RKO (cell line): ENCODE measurements around the gene KDR.

ENCODE experiments used
- DNase-seq: peaks from one replicate; pipeline ENCODE4 v3.0.0-alpha.2; 2016; ENCODE audit warnings: low spot score

The KDR gene

DNA sequence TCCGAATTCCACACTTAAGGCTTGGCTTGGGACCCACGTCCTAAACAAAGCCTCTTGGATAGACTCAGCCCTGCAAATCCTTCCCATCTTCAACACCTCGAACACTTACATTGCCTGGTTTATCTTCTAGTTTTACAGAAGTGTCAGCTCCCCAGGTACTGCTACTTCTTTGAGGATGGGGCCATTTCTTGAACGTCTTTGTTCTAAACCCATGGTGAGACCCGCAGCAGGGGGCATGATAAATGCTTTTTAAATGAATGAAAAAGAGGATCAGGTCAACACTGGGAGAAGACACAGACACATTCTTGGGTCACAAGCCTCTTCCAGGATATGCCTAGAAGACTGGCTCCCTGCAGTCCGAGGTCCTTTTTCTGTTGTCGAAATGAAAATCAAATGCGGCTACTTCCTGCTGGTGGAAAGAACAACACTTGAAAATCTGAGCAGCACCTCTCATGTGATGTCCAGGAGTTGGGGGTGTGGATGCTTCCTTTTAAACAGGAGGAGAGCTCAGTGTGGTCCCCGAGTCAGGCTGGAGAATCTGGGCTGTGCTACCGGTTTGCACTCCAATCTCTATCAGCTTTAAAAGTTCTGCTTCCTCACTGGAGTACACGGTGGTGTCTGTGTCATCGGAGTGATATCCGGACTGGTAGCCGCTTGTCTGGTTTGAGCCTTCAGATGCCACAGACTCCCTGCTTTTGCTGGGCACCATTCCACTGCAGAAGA is 45.8 kb downstream of the KDR start:
- no peak for DNase-seq

DNA sequence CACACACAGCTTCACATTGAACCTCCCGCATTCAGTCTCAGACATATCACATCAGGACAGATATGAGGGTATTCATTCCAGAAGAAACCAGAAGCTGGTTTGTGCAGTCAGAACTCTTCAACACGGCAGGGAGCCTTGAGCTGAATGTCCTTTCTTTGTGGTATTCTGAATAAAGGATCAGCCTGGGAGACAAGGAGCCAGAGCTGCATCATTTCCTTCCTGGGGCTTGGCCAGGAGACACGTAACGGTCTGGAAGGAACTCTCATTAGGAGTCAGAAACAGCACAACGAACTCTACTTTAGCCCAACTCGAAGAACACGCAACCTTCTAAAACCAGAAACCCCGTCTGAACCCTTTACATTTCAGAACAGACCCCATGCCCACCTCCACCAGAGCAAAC is 46.4 kb downstream of the KDR start:
- peak; percentile 30 for DNase-seq

DNA sequence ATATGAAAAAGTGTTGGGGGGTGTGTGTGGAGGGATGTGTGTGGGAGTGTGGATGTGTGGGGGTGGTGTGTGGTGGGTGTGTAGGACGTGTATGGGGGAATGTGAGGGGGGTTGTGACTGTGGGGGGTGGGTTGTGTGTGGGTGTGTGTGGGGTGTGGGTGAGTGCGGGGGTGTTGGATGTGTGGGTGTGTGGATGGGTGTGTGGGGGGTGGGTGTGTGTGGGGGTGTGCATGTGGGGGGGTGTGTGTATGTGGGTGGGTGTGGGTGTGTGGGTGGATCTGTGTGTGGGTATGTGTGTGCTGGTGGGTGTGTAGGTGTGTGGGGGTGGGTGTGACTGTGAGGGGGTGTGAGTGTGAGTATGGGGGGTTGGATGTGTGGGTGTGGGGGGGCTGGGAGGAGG is 47.8 kb downstream of the KDR start:
- no peak for DNase-seq

DNA sequence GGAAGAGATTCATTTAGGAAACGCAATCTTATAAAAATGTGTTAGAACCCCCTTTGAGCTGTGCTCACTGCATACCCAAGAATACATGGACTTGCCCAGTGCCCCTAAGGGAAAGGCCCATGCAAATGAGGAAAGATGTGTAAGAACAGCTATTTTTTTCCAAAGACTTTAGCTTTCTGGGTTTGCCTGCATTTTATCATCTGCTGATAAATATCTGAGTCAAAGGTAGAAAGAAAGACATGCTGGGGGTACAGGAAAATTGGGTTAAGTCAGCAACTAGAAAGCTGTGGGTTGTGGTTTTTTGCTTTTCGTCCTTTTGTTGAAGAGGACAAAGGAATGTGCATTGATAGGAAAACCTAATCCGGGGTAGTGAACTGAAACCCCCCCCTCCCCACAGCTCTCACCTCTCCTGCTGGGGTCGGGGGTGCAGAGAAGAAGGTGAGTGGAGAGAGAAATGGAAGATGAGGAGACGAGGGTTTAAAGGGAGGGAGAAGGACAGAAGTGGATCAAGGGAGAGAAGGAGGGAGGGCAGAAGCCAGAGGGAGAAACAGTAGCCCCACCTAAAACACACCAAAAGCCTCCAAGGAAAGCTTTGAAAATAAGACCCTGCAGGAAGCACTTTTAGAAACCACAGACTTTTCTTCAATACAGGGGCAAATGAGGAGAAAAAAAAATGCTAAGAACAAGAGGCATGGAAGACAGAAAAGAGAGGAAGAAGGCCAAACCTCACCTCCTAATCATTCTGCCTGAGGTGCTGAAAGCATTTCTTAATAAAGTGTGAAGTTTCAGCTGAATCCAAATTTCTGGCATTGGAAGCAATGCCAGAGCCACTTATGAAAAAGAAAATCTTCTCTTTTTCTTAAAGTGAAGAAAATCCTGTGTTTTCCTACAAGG is 49.3 kb downstream of the KDR start:
- DNase-seq, result no peak

DNA sequence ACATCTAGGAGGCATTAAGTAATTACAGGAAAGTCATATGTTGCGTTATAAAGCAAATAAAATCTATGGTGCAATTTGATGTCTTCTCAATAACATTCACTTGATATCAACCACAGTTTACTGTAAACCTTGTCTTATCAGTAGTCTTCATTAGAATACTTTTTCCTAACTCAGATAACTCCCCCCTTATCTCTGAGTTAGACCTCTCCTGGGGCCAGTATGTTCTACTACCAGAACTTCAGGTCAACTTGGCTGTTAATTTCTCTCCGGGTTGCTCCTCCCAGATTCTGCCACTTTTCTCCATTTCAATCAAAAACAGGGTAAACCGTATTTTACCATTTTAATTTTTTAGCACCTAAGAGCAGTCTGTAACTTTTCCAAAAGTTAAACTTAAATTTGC is 50.0 kb downstream of the KDR start:
- no peak for DNase-seq

DNA sequence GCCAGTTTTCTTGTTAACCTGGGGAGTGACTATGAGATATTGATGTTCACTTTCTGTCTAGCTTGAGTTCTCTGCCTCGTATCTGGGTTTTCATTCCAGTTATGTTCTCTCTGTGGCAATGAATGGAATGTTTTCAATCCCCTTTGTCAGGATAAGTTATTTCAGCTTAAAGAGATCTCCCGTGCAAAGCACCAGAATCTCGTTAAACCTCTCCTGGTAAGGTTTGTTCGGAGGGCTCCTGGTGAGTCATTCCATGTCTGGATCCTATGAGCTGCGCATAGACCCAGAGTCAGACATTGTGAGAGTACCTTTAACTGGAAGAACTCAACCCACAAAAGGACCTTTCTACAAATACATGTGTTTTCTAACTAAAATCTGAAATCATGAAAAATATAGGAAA is 51.0 kb downstream of the KDR start:
- no peak for DNase-seq

DNA sequence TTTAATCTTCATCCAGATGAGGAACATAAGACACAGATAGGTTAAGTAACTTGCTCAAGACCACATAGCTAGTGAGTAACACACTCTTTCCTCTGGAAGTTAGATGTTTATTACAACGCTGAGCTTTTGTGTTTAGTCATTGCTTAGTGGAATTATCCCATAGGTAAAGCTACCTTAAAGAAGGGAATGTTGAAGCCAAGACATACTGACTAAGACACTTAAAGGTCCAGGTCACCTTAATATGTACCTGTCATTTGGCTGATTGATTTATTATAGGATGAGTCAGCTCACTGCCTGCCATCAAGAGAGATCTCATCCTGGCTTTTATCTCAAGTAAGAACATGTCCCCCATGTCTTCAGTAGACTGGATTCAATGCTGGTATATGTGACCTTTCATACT is 53.4 kb downstream of the KDR start:
- no peak for DNase-seq

DNA sequence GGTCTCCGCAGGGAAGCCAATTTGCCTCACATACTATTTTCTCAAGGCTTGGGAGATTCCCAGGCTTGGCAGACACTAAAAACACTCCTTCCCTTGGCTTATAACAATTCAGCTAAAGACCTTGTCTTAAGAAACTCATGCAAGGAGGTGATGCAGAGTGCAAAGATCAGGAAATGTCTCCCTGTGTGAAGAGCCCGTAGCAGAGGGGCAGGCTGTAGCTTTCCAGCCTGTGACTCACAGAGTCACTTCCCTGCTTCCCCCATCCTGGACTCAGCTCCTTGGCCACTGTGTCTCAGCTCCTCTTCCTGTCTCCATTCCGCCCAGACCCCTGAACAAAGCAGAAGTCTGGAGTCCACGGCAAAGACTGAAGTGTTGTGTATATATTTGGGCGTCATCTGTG is 56.1 kb downstream of the KDR start:
- no peak for DNase-seq

DNA sequence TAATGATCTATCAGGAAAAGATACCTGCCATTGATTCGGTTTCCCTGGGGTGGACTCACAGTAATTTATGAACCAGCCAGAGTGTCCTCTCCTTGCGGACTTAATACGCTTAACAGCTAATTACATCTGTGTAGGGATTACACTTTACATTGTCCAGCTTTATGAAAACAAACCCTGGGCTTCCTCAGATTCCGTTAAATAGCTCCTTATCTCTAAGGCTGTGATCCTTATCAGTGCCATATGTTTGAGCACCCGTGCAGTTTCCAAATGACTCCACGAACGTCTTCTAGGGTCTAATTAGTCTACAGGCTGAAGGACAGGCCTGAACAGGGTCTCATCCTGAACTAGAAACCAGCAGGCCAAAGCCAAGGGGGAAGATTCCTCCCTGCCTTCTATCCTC is 56.9 kb downstream of the KDR start:
- DNase-seq, result no peak

DNA sequence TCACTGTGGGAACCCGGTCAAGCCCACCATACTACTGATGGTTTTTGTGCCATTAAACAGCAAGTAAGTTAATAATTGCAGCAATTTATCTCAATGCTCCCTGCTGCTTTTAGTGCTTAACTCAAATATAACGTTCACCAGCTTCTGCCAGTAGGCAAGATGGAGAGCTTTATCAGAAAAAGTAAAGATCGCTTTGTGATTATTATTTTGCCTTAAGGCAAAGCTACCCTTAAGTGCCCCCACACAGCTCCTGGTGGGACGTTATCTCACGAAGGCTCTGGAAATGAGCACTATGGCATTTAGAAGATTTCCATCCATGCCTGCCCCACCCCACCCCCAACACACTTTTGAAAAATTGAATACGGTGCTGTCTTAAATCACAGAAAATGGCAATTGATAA is 59.4 kb downstream of the KDR start:
- no peak for DNase-seq

DNA sequence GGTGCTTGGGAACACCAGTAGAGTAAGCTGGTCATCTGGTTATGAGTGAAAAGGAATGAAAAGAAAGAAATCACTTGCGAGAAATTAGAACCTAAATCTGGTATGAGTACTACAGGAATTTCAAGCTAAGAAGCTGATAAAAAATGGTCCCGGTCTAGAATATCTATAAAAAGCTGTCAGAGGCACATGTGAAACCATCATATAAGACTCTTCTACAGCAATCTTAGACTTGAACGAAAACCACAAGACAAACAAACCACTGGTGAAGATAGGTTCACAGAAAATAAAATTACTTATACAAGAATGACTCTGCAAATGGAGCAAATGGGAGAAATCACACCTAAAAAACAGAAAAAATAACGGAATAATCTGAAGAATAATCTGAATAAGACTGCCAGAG is 69.9 kb downstream of the KDR start:
- DNase-seq, result no peak

DNA sequence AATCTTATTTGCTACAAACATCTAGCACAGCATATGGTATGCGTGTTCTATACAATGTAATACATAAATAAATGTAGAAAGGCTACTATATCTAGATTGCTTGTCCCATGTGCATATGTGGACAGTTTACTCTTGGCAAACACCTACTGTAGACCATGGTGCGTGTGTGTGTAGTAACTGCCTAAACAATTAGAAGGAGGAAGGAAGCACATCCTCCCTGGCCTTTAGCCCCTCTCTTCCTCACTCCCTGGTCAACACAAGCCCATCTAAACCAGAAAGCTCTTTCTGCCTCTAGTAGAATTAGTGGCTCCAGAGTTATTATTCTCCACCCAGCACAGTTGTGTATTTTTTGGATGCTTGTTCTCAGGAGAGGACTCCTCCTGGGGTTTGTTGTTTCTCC is 73.9 kb downstream of the KDR start:
- DNase-seq, result no peak

DNA sequence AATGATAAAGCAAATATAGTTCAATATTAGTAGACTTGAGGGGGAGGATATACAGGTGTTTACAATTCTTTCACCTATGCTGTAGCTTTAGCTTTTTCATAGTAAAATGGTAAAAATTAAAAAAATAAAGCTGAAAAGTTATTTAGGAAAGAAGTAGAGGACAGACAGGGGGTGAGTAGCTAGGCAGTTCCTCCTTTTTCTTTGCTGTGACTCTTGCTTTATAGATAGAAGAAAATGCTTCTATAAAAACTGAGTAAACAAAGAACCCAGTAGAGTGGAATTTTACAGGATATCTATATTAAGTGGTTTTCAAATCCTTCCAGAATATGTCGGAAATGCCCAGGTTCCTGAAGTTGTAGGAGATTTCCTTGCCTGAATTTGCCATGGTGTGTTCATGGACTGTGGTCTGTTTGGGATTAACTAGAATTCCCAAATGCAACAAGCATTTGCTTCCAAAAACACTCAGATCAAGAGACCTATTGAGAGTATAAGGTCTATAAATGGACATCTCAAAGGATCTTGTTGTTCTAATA is 74.9 kb downstream of the KDR start:
- no peak for DNase-seq

DNA sequence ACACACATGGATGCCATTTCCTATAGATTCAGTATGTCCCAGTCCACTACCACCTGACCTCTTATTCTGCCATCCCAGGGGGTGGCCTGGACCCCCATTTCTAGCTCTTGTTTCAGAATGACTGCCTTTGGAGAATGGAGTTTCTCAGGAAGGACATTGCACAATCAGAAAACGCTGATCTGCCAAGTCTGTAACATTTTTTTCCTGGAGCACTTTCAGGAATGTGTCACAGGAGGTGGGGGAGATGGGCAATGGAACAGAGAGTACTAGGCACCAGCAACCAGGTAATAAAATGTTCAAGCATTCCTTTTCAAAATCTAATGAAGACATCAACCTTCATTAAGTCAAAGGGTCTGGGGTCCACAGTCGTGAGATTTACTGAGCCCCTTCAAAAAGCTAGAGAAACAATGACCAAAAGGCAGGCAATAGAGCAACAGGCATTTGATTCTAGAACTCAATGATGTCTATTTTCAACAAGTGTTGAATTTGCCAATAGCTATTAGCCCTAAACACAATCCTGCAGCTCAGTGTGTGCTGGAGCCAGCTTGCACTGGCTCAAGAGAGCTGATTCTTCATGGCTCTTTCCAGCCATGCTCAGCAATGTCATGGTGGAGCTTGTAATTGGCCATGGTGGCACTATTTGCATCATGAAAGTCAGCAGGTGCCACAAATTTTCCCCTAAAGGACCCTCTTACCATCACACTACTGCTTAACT is 87.1 kb downstream of the KDR start:
- DNase-seq, result no peak

DNA sequence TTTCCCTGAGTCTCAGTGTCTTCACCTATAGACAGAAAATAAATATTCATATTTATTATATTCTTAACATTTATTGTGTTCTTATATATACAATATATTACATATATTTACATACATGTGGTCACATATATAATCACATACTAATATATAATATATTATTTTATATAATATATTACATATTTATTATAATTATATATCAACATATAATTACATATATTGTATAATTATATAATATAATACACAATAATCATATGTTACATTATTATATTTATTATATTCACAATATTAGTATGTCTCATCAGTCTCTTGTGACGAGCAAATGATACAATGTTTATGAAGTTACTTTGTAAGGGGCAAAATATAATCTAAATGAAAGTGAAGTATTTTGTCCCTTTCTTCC is 87.7 kb downstream of the KDR start:
- no peak for DNase-seq

DNA sequence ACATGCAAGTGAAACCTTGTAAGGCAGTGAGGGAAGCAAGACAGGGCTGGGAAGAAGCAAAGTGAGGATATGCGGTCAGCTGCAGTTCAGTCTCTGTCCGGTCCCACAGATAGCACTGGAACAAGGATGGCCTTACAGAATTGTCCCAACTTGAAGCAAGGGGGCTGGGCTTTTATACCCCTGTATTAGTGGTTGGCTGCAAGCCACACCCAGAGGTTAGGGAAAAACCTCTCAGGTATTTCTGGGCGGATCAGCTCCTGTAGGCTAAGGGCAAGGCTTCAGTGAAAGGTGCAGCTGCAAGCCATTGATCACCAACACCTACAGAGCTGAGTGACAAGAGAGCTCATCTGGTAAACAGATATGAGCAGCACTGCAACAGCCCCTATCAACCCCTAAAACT is 89.0 kb downstream of the KDR start:
- no peak for DNase-seq

DNA sequence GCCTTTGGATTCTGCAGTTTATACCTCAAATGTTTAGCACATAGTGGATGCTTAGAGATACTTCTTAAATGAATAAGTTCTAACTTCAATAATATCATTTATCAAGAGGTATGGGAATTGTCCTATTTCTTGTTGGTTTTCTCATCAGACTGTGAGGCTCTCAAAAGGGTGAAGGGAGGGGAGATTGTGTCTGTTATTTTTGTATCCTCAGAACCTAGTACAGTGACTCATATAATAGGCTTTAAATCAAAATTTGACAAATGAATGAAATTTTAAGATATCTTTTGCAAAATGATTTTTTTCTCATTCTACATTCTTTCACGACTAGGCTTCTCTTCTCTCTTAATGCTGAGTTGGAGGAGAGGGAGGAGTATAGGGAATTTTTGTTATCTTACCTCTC is 89.5 kb downstream of the KDR start:
- no peak for DNase-seq

DNA sequence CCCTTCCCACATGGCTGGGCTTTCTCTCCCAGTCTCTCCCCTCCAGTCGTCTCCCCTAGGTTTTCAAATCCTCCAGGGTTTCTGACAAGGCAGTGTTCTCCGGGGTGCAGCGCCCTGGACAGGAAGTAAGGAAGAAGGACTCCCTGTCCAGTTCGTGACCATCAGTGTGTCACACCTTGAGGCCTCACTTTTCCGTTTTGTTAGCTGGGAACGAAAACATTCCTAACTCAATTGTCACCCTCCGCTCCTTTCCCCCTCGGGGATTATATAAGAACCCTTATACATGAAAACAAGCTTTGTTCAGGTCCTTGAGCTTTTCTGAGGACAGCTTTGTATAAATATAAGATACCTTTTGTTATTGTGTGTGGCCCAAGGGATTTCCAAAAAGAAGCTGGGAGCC is 92.1 kb downstream of the KDR start:
- DNase-seq, result no peak

DNA sequence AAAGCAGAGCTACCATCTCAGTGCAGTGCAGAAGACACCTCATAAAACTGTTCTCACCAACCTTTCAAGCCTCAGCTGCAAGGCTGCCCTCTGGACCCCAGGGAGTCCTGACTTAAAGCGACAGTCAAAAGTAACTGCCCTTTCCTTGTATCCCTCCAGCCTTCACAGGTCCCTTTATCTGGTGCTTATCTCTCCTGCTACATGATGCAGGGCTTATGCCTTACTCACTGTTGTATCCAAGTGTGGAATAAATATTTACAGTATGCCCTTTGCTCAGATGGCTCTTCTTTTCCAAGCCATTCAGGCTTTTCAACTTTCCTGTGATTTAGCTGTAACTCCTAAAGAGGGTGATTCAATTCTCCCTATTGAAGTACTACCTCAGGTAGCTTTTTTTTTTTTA is 92.6 kb downstream of the KDR start:
- no peak for DNase-seq

DNA sequence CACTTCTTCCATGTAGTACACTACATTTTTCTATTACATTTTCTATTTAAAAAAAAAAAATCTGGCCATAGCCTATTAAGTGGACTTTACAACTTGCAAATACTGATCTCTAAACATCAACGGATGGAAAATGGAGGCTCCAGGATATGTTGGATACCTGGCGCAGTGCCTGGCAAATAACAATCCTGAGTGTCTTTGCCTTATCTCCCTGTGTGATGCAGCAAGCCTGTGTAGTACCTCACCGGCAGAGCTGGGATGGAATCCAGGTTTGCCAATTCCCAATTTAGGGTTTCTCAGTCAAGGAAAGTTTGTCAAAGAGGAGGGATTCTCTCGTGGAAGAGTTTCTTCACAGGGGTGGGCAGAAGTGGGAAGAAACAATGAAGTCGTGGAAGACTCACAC is 93.2 kb downstream of the KDR start:
- no peak for DNase-seq

DNA sequence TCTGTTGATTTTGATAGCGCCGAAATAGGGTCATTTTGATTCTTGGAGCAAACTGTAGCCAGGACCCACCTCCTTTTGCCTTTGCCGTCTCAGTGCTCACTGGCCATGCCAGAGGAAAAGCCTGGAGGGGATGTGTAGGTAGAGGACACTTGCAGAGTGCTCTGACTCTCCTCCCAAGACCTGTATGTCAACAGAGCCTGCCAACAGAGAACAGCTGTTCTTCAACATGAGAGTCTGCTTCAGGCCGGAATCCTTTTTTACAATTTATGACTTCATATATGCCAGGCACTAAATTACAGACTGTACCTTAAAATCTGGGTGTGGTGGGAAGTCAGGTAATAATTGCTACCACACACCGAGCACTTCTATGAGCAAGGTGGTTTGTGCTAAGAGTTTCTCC is 94.2 kb downstream of the KDR start:
- DNase-seq, result no peak

DNA sequence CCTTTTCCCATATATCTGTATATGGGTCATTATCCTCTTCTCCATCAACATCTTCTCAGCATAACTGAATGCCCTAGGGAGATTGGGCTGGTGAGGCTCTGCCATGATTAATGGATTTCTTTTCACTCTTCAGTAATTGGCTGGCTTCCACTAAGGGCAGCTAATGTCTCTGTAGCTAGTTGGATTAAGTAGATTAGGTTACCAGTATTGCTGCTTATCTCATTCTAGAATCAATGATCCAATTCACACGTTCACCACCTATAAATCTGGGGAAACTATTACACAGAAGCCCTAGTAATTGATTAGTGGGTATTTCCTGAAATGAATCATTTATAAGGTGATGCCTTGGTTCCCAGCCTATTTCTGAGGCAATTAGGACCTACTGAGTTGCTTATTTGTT is 94.8 kb downstream of the KDR start:
- DNase-seq, result no peak
